ENCODE measurements around the gene KIF21B.

DNA sequence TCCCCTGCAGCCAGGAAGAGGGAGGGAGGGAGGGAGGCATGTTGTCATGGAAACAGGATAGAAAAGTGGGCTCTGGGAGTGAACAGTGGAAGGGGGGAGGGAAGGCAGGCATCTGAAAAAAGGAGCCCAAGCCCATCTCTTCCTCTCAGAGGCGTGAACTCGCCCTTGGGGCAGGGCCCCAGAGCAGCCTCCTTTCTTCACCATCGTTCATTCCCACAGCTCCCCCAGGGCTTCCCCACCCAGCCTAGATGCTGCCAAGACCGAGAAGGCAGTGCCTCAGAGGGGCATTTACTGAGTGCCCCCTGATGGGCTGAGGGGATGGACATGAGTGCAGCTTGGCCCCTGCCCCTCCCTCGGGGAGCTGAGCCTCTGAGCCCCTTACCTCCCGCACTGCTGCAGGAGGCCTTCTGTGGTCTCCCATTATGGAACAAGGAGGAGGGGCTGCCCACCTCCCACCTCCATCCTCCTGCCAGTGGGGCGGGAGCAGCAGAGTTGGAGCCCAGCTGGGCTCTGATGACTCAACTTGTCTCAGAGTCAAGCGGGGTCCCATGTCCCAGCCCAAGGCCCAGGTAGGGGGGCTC lies 39.1 kb upstream of the KIF21B start:
- TF ChIP-seq, protein P1, sequence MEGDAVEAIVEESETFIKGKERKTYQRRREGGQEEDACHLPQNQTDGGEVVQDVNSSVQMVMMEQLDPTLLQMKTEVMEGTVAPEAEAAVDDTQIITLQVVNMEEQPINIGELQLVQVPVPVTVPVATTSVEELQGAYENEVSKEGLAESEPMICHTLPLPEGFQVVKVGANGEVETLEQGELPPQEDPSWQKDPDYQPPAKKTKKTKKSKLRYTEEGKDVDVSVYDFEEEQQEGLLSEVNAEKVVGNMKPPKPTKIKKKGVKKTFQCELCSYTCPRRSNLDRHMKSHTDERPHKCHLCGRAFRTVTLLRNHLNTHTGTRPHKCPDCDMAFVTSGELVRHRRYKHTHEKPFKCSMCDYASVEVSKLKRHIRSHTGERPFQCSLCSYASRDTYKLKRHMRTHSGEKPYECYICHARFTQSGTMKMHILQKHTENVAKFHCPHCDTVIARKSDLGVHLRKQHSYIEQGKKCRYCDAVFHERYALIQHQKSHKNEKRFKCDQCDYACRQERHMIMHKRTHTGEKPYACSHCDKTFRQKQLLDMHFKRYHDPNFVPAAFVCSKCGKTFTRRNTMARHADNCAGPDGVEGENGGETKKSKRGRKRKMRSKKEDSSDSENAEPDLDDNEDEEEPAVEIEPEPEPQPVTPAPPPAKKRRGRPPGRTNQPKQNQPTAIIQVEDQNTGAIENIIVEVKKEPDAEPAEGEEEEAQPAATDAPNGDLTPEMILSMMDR (IDR thresholded peaks at IDR 0.05; ENCODE audit: borderline replicate concordance, extremely low read depth, low read length, poor library complexity, severe bottlenecking), result no peak
- TF ChIP-seq EZH2 (IDR thresholded peaks at IDR 0.05; ENCODE audit: borderline replicate concordance, low read depth, low read length, severe bottlenecking), result no peak

Data from DND-41 (cell line).